Coronary artery (tissue), 2 donors: Measurements from ENCODE around the gene THSD7B.

Experiments
- DNase-seq: peaks from one replicate; pipeline ENCODE4 v3.0.0-alpha.2; 2017; ENCODE audit warnings: low spot score
- H3K27ac ChIP-seq, 2 donors: fragments of 200-600 bp; sonication (generic); one replicate each; pipeline ENCODE4 v1.5.1; 2016 to 2019
- H3K4me3 ChIP-seq: fragments of 200-600 bp; sonication (generic); 2 replicates; pipeline ENCODE4 v1.5.1; 2016; ENCODE audit warnings: mild to moderate bottlenecking, moderate library complexity
- CTCF ChIP-seq: fragments of 200-600 bp; sonication (generic); IDR thresholded peaks from one replicate; pipeline ENCODE4 v1.5.1; 2019; ENCODE audit warnings: antibody characterized with exemption

Gene THSD7B

GRCh38 chr2:137387044-137387443, 621.7 kb downstream of the THSD7B start:
- no peak for DNase-seq
- Histone ChIP-seq H3K4me3 (no peak overlapping the region), H3K27ac (no peak overlapping the region)
- TF ChIP-seq CTCF, result no peak

DNA sequence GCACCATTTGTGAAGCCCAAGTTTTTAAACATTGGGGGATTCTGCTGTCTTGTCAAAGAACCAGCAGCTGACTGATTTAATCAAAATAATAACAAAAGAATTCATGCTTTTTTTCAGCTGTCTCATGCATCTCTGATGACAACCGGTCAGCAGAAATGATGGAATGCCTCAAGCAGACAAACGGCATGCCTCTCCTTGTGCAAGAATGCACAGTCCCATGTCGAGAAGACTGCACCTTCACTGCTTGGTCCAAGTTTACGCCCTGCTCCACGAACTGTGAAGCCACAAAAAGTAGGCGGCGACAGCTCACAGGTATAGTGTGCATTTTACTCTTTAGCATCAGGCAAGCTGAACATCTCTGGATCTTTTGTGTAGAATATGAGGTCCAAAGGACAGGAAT, 640.2 kb downstream of the THSD7B start:
- no peak for DNase-seq
- H3K27ac ChIP-seq, result no peak overlapping the region
- H3K4me3 ChIP-seq, result no peak overlapping the region
- TF ChIP-seq CTCF, result no peak

DNA sequence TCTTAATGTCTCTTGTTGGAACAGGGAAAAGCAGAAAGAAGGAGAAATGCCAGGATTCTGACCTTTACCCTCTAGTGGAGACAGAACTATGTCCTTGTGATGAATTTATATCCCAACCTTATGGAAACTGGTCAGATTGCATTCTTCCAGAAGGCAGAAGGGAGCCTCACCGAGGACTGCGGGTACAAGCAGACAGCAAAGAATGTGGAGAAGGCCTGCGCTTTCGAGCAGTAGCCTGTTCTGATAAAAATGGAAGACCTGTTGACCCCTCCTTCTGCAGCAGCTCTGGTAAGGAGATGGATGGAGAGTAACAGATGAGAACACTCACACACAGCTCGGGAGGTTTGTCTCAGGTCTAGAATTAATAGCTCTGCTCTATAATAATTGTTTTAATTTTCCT, 646.2 kb downstream of the THSD7B start:
- Histone ChIP-seq H3K4me3 (no peak overlapping the region), H3K27ac (no peak overlapping the region)
- DNase-seq, result no peak
- TF ChIP-seq CTCF, result no peak

GRCh38 chr2:137420744-137421143, 655.4 kb downstream of the THSD7B start:
- Histone ChIP-seq H3K27ac (no peak overlapping the region), H3K4me3 (no peak overlapping the region)
- no peak for TF ChIP-seq CTCF
- DNase-seq, result no peak

DNA sequence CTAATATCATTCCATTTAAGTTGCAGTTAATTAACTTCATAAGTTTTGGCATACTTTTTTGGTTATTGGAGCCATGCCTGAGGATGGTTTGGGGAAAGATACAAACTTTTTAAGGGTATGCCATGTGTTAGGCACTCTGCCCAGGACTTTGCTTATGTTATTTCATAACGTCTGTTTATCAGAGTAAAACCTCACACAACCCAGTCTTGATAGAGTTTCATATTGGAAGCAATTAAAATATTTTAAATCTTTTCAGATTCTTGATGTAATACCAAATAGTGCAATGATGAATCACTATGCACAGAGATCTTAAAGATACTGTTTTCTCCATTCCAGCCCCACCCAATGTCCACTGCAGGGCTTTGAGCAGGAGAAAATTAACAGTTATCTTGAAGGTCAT, 669.8 kb downstream of the THSD7B start:
- H3K27ac ChIP-seq, result no peak overlapping the region
- no peak overlapping the region for H3K4me3 ChIP-seq
- TF ChIP-seq CTCF, result no peak
- DNase-seq, result no peak

DNA sequence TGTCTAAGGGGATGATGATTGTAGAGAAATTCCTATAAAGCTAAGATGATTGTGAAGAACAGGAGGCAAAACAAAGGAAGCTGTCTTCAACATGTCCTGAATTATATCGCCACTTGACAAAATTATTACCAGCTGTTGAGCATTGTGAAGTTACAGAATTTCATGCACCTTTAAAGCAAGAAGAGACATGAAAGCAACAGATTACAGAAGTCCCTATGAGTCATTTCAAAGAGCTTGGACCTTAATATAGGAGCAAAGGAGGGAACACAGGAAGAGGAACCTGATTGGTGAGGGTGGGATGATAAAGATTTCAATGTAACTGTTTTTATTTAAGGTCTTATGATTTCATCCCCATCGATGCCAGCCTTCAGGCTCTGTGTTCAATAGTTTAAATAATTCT, 672.0 kb downstream of the THSD7B start:
- TF ChIP-seq CTCF, result no peak
- H3K27ac ChIP-seq, result no peak overlapping the region
- no peak for DNase-seq
- no peak overlapping the region for H3K4me3 ChIP-seq

- H3K4me3 ChIP-seq, result no peak overlapping the region
- no peak for TF ChIP-seq CTCF
- DNase-seq, result no peak
- no peak overlapping the region for H3K27ac ChIP-seq
These were observed 679.6 kb downstream of the THSD7B start for GRCh38 chr2:137444970-137445369.
